HTERT RPE-1 (cell line): ENCODE measurements around the gene CSRNP3.

Experiments
- in situ Hi-C: fragments of 300-500 bp; cut with MboI; formaldehyde crosslinking; loops from 4 replicates; pipeline ENCODE4 v1.14.3; 2020; ENCODE audit warnings: low sequenced_read_pairs

CSRNP3 gene

DNA sequence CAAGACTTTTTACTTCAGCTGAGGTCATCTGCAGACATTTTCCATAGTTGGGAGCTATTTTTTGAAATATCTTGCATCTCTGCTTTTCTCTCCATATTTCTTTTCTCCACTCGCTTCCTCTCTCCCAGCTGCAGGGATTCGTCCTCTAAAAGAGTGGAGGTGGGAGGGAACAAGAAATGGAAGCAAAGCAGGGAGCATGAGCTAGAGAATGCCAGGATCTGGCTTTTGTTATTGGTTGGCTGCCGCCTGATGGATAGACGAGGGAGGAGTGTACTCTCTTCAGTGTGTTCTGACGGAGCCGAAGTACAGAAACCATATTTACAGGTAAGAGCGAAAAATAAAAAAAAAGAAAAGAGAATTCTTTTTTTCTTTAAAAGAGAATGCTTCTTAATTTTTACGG is at the start of gene CSRNP3:
Gene CSRNP3, plus strand, starts transcription at position 282 of the 400 bp plus-strand sequence. CDS start 125,368 bp downstream, outside the sequence.
- in situ Hi-C loops, result no loop called here

- in situ Hi-C loops, result no loop called here
Measured at GRCh38 chr2:165420231-165420630, 49.3 kb upstream of the CSRNP3 start.

DNA sequence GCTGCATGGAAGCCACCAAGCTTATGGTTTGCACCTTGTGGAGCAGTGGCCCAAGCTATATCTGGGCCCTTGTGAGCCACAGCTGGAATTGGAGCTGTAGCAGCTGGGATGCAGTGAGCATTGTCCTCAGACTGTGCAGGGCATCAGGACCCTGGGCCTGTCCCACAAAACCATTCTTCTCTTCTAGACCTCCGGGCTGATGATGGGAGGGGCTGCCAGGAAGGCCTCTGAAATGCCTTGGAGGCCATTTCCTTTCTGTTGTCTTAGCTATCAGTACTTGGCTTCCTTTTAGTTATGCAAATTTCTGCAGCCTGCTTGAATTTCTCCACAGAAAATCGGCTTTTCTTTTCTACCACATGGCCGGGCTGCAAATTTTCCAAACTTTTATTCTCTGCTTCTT is 46.4 kb upstream of the CSRNP3 start:
- in situ Hi-C loops, result no loop called here

DNA sequence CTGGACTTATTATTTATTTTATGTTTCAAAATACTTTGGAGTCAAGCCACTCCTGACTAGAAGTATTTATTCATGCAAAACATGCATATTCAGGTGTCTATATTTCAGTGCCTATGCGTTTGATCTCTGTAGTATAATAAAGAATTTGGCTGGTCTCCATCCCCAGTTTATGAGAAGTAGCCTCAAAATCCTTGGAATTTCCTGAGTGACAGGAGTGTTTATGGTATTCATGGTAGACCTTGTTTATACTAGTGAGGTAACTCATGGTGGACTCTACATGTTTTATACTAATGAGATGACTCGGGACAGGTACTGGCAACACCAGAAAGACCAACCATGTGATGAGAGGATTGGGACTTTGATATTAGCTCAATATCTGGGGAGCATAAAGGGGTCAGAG is 43.9 kb upstream of the CSRNP3 start:
- in situ Hi-C loops, result no loop called here

DNA sequence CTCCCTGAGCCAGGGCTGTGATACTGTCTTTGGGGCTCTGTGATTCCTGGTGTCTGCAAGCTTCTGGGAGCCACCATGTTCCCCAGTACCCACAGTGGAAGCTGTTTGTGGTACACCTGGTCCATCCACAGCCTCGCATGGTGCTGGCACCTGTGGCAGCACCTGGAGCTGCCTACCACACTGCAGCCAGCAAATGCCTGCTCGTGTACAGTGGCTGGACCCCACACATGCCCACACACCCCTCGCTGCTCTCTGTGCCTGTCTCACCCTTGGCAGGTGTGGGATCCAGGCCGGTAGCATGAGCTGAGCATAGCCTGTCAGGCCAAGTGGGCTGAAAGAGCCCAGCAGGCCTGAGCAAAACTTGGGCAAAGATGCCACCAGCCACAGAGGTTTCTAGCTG is 41.8 kb upstream of the CSRNP3 start:
- in situ Hi-C loops, result no loop called here

DNA sequence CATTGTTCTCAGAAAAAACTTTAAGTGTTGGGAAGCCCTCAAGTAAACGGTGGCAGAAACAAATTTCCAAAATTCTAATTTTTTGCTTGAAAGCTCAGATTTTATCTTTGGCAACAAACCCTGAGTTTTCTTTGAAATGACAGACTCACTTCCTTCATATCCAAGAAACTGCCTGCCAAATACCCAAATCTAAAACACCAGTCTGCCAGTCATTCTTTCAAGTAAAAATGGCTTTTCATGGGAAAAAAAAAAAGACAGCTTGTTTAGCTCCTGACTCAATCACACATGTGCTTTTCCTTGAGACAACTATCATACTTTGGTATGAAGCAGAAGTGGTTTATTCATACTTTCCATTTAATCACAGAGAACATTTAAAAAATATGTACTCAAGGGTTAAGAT is 40.6 kb upstream of the CSRNP3 start:
- in situ Hi-C loops, result no loop called here

GRCh38 chr2:165431014-165431413 is 38.5 kb upstream of the CSRNP3 start:
- in situ Hi-C loops, result no loop called here

GRCh38 chr2:165432234-165432966 is 37.1 kb upstream of the CSRNP3 start:
- in situ Hi-C loops, result no loop called here

GRCh38 chr2:165434865-165435496 is 34.5 kb upstream of the CSRNP3 start:
- in situ Hi-C loops, result no loop called here

GRCh38 chr2:165435611-165436010 is 33.9 kb upstream of the CSRNP3 start:
- in situ Hi-C loops, result no loop called here

DNA sequence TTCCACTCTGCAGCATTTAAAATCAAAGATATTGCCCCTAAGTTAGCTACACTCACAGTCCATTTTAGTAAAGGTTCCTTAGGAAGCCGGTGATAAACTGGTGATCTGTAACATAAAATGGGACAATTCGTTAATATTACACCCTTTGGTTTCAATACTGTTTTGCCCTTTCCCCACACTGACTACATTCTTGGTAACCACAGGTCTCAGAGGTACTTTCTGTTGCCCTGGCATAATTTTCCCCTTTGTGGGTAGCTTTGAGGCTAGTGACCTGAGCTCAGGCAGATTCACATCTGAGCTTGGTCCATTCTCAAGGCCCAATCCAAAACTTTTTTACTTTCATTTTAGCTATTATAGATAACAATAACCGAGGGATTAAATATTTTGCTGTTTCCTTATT is 32.9 kb upstream of the CSRNP3 start:
- in situ Hi-C loops, result no loop called here

- in situ Hi-C loops, result no loop called here
Measured at GRCh38 chr2:165440367-165440766, 29.1 kb upstream of the CSRNP3 start.

DNA sequence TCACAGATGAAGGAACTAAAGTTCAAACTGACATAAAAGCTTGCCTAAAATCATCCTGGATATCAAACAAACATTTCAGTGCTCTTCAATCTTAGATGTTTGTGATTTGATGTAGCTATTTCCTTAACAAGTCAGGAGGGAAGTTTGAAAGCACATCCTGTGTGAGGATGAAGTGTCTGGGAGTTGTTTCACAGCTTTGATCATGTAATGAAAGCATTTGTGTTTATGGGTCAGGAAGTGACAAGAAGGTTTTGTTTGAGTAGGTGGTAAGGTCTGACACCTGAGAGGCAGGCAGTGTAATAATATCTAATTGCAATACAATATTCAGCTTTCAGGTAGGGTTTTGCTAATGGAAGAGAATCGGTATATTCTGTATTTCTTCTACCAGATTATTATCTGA is 26.0 kb upstream of the CSRNP3 start:
- in situ Hi-C loops, result no loop called here

GRCh38 chr2:165448406-165448805 is 21.1 kb upstream of the CSRNP3 start:
- in situ Hi-C loops, result no loop called here

DNA sequence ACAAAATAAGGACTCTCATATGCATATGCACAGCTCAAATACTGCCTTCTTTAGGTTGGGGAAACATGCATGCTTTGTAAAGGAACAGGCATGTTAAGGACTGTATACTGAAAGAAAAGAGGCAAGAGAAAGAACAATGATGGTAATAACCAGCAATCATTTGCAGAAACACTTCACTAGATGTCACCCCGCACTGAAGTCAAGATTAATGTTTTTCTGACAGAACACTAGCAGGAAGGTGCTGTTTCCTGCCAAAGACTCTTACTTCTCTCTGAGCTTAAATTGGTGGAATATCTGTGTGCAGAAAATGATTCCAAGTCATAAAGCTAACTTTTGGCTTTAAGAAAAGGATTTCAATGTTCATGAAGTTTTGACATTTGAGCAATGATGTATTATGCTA is 19.3 kb upstream of the CSRNP3 start:
- in situ Hi-C loops, result no loop called here

DNA sequence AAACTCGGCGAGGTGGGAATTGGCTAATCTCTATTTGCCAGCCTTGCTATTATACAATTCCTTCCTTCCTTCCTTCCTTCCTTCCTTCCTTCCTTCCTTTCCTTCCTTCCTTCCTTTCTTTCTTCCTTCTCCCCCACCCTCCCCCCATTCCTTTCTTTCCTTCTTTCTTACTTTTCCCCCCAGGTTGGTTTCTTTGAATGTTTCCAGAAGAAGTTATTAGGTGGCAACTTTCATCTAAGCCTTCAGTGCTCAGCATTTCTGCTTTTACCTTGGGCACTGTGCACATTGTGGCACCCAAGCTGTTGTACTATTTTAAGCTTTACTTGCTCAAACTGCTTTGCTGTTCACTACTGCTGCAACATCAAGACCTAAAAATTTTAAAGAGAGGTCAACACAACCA is 17.2 kb upstream of the CSRNP3 start:
- in situ Hi-C loops, result no loop called here

DNA sequence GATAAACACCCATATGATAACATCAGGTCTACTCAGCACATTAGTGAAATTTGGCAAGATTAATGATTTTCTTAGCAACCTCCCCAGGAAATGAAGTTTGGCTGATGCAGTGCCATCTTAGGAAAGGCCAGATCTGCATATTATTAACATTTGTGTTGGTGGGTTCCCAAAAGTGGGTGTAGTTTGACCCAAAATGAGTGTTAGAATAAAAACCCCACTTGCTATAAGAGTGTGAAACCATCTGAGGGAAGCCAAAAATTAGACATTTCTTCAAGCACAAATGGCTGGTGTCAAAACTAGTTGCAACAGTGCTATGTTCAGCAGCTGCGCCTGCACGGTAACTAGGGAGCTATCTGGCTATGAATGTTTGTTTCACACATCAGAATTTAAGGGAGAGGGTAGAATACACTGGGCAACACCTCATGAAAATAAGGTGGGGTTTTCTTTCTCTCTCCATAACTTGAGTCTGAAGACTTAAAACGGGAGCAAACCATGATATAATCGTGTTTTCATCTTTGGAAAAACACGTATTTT is 15.9 kb upstream of the CSRNP3 start:
- in situ Hi-C loops, result no loop called here

DNA sequence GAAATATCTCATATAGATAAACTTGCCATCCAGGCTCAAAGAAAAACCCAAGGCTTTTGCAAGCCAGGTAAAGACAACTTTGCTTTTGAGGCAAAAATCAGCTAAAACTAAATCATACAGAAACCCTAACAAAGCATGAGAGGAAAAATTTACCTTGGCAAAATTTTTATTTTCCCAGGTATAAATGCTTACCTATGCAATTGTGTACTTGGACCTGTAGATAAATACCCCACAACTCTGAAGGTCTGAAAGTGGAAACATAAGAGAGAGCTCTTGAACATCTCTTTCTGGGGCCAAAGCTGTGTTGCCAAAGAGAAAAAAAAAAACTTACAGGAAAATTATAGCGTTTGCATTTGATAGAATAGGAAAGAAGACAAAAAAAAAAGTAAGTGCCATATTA is 14.6 kb upstream of the CSRNP3 start:
- in situ Hi-C loops, result no loop called here

GRCh38 chr2:165456027-165456426 is 13.5 kb upstream of the CSRNP3 start:
- in situ Hi-C loops, result no loop called here

GRCh38 chr2:165462443-165462842 is 7.1 kb upstream of the CSRNP3 start:
- in situ Hi-C loops, result no loop called here

DNA sequence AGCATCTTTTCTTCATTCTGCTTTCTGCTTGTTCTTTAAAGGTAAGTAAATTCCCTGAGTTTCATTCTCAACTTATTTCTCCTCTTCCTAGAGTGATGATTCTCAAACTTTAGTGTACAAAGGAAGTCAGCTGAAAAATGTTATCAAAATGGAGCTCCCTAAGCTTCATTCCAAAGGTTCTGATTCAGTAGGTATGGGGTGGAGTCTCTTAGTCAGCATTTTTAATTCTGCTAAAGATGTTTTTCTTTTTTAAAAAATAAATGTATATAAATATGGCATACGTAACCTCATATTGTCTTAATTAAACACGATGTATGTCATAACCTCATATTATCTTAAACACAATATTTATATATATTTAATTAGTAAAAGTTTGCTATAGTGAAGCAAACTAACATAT is 3.1 kb upstream of the CSRNP3 start:
- in situ Hi-C loops, result no loop called here

- in situ Hi-C loops, result no loop called here
Measured at GRCh38 chr2:165467921-165468320, 1.6 kb upstream of the CSRNP3 start.
